ENCODE data around the gene YES1.
A peak's percentile ranks its signal among the peaks of the same experiment; 100 is the strongest.
"Not testable (repeated sequence)": the region's sequence is repeated elsewhere in the genome, so short reads cannot be mapped to it uniquely, and the experiment has no call there.

YES1 gene

DNA sequence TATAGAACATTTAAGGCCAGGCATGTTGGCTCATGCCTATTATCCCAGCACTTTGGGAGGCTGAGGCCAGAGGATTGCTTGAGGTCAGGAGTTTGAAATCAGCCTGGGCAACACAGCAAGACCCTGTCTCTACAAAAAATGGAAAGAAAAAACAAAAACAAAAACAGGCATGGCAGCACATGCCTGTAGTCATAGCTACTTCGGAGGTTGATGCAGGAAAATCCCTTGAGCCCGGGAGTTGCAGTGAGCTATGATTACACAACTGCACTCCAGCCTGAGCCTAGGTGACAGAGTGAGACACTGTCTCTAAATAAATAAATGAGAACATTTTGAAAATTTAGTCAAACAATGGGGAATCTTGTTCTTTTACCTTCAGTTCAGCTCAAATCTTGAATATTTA lies 12.1 kb upstream of the YES1 start:
- DNase-seq (ENCODE audit: low read depth in 3 of 3, low spot score in 1 of 3) = no peak

DNA sequence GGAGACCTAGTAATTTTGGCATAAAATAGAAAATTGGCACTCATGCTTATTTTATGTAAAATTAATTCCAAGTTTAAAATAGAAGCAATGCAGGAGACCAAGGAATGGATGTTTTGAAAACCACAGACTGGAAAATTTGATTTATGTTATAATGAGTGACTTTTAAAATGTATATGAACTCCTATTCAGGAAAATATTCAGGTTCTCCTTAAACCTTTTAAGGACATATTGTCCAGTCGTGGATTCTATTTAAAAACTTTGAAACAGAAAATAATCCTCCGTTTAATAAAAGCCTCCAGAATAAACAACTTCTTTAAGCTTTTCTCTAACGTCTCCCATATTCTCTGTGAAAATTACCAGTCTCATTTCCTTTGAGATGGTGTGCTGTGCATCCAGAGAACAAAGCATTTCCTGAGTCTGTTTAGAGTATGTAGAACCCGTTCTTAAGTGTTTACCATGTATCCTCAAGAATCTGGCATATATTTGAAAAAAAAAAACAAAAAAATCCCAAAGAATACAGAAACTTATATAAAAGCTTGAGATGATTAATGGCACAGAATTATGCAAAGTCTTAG lies 8.6 kb upstream of the YES1 start:
- DNase-seq (ENCODE audit: low read depth in 3 of 3, low spot score in 1 of 3) = no peak

DNA sequence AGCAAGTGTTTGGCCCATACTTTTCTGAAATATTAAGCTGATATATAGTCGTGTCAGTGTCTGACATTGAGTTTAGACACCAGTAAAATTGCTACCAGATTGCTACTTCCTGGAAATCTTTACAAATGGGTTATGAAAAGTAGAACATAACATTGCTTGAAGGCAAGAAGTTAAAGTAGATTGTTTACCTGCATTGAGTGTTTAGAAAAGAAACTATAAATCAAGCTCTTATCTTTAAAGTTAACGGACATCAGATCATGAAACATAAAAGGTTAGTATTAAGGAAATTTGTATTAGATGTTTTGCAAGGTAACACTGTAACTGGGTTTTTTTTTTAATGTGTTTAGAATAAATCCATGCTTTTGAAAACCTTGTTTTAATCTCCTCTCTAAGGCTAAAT lies 4.8 kb upstream of the YES1 start:
- no peak for DNase-seq (ENCODE audit: low read depth in 3 of 3, low spot score in 1 of 3)

DNA sequence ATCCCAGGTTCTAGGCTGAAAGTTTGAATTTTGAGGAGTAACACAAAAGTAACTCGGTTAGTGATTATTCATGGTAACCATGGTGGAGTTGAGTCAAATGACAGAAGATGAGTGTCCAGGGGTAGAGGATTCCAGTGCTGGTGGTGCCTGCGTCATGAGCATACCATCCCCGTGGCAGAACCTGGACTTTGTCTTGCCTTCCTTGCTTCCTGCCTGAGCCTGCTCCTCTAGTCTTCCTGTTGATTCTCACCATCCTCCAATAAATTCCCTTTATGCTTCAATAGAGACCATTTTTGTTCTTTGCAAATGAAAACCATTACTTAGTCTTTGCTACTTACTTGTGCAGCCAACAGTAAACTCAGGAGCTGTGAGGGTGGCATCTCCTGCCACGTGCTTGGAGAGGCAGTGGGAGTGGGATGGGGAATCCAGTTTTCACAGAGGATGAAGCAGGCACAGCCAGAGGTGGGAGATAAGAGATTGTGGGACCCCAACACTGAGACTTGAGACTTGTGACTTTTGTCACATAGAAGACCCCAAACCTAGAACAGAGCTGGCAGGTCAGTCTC lies 4.1 kb upstream of the YES1 start:
- no peak for DNase-seq (ENCODE audit: low read depth in 3 of 3, low spot score in 1 of 3)

DNA sequence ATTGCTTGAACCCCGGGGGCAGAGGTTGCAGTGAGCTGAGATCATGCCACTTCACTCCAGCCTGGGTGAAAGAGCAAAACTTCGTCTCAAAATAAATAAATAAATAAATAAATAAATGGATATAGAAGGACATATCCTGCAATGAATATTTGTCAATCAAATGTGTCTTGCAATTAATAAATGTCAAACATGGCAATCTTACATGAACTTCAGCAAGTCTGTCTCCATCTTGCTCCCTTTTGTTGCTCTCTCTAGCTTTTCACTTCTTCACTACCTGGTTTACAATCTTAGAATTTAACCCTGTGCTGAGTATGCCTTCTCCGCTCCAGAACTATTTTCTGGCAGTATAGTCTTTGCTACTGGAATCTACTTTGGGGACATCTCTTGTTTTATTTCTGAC lies 3.3 kb upstream of the YES1 start:
- DNase-seq (ENCODE audit: low read depth in 3 of 3, low spot score in 1 of 3) = no peak

DNA sequence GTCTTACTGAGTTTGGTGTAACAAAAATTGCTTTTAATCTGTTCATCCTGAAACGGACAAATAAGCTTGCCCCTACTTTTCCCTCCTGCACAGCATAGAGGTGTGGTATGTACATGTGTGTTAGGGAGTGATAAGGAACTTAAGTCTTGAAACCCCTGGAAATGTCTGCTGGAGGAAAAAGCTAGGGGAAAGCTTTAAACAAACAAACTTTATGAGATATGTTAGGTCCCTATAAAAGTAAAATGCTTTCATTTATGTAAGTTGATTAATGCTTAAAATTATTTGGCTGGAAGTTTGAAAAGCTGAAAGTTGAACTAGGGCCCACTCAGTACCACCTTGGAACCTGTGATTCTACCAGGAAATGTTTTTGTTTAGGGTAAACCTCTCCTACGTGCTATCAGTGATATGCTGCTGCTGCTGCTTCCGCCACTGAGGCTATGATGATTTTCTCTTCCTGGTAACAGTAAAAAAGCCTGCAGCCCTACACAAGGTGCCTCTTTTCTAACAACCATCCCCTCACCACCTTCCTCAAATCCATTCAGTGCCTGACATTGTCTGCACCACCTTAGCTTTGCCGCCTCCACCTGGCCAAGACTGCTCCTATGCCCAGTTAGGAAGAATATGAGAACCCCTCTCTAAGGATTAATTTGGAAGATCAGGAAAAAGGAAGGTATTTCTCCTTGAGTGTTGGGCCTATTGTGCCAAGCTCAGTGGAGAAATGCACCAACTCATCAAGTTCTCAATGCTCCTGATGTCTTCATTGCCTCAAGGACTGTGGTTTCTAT lies 2.5 kb upstream of the YES1 start:
- DNase-seq (ENCODE audit: low read depth in 3 of 3, low spot score in 1 of 3) = no peak

DNA sequence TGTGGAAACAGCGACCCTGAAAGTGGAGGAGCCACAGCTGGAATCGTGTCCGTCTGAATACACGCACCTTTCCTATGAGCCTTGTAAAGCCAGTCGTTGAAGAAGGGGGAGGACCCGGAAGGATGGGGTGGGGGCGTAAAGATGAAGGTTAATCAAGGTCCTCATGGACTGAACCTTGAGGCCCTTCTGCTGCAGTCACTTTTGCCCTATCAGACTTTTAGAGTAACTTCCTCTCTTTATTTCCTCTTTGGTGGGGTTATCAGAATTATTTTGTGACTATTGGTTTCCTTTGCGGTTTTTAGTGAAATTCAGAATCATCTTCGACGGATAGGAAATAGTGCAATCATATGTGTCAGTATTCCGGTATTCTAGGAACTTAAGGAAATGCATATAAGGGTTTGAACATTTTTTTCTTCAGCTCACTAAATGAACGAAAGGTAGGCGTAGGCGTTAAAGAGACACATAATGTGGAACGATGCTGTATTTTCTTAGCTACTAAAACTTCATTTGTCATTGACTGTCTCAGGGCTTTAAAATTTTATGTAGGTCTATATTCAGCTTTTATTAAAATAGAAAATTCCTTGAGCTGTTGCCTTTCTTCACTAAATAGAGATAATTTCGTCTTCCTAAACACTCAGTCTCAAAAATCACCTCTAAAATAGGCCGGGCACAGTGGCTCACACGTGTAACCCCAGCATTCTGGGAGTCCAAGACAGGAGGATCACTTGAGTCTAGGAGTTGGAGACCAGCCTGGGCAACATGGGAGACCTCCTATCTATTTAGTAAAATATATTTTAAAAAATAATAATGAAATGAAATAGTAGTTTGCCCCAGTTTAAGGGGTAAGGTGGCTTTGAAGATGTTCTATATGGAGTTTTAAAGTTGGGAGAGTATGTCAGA lies 1.4 kb upstream of the YES1 start:
- peak in 2 of 3 donors; percentile 10 to 26 for DNase-seq (ENCODE audit: low read depth in 3 of 3, low spot score in 1 of 3)

DNA sequence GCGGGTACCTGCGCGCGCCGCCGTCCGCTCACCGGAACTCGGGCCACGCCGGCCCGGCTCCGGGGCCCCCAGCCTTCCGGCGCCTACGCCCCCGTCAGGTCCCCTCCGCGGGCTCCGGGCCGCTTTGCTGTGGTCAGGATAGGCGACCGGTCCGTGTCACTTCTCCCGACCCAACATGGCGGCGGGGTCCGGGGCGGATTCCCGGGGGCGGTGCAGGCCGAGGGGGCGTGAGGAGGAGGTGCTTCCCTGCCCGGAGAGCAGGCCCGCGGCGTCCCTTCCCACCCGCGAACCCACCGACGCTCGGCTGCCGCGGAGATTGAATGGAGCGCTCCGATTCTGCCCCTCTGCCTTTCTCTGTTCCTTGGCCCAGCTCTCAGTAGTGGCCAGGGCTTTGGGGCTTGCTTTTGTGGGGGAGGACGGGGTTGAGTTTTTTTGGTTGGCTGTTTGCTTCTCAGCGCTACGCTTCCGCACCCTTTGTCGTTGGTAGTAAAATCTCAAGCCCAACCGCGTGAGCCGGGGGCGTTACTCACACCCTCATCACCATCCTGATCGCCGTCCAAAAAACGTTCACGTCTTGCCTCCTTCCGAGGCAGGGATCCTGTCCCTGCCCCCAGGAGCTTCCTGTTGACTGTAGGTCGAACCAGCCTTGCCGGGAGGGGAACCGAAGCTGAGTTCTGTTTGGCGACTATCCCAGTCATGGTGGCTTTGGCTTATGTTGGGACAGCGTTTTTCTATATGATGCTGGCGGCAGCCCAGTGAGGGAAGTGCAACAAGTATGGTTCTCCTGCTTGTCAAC lies 532 bp upstream of the YES1 start:
- peak; percentile 31 to 55 (median 46) for DNase-seq (ENCODE audit: low read depth in 3 of 3, low spot score in 1 of 3)

DNA sequence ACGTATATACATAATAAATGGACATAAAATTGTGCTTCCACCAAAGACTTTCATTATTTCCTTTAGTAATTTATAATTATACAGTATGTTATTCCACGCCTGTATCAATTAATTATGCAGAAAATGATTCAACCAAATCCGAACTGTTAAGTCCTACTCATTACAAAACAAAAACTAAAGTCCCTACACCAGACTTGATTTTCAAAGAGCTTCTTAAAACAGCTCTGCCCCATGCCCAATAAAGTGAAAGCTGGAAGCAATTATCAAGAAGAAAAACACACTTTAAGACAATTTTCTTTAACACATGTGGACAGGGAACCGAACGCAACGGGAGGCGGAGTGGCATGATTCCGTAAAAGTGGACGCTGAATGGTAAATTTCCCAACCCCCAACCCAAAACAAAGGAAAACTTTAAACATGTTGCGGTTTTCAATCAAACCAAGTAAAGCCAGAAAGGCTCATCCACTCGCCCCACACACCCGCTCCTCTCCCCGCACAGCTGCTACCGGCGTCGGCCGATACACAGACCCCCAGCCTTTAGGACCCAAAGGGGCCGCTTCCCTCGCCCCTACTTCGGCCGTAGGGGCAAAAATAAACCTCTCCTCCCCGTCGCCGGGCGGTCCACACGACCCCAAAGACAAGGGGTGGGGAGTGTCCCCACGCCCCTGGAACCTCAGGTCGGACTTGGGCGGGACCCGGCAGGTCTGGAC lies 705 bp downstream of the YES1 start:
- DNase-seq (ENCODE audit: low read depth in 3 of 3, low spot score in 1 of 3) = no peak

DNA sequence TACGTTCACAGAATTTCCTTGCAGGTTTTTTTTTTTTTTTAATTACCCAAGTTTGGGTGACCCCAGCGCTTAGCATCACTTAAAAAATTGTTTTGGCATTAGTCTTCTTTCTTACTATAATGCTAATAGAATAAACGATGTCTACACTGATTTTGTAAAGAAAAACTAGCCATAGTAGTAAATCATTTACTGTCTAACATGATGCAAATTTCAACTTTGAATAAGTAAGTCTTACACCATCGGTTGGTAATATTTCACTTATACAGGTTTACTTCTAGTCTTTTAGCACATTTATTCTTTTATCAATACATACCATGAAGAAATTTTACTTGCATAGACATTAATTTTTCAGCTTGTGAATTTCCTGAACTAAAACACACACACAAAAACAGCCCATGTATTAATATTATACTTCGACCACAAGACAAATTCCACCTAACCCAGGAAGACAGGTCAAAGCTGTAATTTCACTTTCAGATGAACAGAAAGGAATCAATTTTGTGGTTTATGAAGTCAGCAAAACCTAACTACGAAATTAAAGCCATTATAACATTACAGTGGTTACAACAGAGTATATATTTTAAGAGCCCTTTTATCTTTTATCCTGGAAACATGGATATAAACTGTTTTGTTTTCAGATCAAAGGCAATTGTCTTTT lies 1.9 kb downstream of the YES1 start:
- DNase-seq (ENCODE audit: low read depth in 3 of 3, low spot score in 1 of 3) = no peak

DNA sequence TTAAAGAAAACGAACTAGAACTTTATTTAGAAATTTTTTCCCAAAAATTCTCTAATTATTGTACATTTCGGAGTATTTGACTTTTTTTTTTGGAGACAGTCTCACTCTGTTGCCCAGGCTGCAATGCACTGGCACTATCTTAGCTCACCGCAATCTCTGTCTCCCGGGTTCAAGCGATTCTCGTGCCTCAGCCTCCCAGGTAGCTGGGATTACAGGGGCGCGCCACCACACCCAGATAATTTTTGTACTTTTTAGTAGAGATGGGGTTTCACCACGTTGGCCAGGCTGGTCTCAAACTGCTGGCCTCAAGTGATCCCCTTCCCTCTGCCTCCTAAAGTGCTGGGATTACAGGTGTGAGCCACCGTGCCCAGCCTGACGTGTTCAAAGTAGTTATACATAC lies 2.8 kb downstream of the YES1 start:
- not testable (repeated sequence) for DNase-seq (ENCODE audit: low read depth in 3 of 3, low spot score in 1 of 3)

DNA sequence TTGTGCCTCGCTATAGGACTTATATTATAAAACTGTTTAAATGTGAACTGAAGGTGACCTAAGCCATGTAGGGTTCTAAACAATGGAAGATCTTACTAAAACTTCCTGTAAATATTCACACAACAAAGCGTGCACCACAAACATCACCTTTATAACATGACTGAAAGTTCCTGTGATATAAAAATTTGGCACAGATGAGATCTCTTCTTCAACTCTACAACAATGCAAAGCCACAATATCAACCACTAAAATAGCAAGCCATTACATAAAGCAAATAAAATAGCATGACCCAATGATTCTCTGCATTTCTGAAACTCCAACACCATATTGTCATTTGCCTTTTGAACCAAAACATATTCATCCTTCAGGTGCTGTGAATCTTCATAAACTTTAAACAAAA lies 3.5 kb downstream of the YES1 start:
- DNase-seq (ENCODE audit: low read depth in 3 of 3, low spot score in 1 of 3) = no peak

DNA sequence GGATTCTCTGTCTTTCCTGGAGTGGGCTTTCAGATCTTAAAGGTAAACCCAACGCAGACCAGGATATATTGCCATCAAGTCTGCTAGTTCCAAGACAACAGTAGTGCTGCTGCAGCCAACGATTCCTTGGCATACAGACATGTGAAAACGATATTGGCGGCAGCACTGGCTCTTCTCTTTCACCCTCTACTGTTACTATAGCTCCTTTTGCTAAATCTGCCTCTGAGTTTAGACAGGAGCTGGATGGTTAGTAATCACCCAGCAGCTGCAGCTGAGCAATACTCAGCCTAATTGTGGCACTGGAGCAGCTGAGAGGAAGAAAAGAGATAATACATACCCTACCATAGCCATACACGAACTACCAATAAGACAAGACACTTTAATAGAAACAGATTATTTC lies 4.0 kb downstream of the YES1 start:
- DNase-seq (ENCODE audit: low read depth in 3 of 3, low spot score in 1 of 3) = no peak

DNA sequence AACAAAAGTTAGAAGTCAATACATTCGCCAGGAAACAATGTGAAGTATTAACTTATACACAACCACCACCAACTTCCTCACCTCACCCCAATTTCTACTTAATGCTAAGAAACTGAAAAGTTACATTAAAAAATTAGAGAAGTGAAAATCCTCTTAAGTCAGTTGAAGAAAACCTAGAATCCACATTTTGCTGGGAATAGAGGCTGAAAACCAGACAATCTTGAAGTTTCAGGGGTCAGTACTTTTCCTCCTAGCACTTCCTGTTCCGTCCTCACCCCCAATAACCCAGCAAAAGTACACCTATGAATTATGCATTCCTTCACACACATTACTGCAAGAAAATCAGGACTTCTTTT lies 6.3 kb downstream of the YES1 start:
- no peak for DNase-seq (ENCODE audit: low read depth in 3 of 3, low spot score in 1 of 3)

DNA sequence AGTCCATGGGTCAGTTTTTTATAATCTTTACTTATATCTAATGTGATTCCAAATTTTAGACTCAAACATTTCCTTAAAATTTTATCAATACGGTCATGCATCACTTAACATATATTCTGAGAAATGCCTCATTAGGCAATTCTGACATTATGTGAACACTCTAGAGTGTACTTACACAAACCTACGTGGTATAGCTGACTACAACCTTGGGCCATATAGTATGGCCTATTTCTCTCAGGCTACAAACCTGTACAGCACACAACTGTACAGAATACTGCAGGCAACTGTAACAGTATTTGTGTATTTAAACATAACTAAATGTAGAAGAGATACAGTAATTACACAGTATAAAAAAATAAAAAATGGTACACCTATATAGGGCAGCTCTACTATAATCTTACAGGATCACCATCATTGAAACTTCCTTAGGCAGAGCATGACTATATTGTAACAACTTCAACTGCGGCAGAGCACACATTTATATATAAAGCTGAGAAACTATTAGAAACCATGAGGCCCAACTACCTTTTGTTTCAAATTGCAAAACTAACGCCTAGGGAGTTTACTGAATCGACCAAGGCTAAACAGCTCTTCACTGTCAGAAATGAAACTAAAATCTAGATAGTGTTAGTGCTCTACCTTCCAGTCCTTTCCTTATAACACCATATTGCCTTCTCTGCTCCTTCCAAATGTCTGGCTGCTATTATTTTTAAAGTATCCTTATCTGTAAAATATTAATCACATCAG lies 6.9 kb downstream of the YES1 start:
- no peak for DNase-seq (ENCODE audit: low read depth in 3 of 3, low spot score in 1 of 3)

DNA sequence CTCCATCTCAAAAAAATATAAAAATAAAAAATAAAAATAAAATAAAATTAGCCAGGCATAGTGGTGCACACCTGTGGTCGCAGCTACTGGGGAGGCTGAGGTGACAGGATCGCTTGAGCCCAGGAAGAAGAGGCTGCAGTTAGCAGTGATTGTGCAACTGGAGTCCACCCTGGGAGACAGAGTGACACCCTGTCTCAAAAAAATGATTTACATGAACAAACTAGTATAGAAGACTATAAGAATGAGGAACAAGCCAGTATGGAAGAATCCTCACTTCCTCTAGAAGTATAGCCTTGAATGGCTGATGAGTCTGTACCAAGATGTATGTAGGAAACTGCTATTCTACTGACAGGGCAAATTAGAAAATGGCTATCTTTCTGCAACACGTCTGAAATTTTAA lies 10.9 kb downstream of the YES1 start:
- DNase-seq (ENCODE audit: low read depth in 3 of 3, low spot score in 1 of 3) = no peak

DNA sequence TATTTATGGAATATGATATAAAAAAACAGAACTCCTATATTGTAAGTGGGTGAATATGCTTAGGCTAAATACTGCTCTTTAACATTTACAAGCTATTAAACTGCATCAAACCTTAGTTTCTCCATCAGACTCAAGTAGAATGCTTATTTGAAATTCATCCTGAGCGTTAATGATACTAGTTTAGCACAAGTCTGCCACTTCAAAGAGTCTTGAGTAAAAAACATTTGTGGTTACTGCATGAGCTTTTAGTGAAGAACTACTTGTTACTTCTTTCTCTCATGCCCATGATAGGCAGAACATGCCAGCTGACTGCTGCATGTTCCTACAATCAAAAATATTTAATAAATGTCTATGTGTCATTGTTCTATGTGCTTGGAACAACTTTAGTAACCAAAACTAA lies 12.1 kb downstream of the YES1 start:
- DNase-seq (ENCODE audit: low read depth in 3 of 3, low spot score in 1 of 3) = no peak

DNA sequence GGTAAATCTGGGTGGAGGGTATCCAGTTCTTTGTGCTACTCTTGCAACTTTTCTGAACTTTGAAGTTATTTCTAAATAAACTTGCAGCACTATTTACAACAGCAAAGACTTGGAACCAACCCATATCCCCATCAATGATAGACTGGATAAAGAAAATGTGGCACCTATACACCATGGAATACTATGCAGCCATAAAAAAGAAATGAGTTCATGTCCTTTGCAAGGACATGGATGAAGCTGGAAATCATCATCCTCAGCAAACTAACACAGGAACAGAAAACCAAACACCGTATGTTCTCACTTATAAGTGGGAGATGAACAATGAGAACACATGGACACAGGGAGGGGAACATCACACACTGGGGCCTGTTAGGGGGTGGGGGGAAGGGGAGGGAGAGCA lies 16.7 kb downstream of the YES1 start:
- not testable (repeated sequence) for DNase-seq (ENCODE audit: low read depth in 3 of 3, low spot score in 1 of 3)

DNA sequence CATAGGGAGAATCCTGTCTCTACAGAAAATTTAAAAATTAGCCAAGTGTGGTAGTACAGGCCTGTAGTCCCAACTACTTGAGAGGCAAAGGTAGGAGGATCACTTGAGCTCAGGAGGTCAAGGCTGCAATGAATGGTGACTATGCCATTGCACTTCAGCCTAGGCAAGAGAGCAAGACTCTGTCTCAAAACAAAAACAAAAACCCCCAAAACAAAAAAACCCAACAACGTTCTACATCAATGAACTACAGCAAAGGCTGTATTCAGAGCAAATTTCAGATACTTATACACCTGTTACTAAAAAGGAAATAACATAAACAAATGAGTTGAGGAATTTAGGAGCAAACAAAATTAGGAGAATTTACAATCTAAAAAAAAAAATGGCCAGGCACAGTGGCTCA lies 22.6 kb downstream of the YES1 start:
- DNase-seq (ENCODE audit: low read depth in 3 of 3, low spot score in 1 of 3) = no peak
